Measurements from ENCODE around the gene PRKCD.

The PRKCD gene

DNA sequence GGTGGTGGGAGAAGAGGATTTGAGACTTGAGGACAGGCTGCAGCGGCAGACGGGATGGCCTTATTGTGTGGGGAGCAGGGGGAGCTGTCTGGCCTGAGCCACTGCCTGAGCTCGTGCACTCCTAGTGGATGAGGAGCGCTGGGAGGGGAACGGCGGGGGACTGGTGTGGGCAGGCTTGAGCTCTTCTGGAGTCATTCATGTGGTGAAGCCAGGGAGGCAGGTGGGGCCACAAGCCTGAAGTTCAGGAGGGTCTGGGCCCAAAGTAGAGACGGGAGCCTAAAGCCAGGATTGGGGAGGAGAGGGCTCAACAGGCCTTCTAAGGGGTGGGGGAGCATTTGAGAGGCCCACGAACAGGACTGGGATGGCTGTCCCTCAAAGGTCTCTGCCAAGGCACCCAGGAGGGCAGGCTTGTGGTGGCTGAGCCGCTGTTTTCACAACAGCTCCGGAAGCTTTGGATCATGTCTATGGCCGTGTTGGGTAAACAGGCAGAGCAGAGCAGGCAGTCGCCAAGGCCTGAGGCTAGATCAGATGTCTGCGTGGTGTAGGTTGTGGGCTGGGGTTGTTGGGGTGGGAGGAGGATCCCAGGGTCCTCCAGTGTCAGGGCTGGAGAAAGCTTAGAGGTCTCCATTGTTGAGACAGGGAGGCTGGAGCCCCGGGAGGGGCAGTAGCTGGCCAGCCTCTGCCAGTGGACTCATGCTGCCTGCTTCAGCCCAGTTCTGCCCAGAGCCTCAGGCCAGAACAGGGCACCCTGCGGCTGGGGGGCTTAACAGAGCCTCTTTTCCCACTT is 8.2 kb downstream of the PRKCD start:
- peak; percentile 86 for DNase-seq
- H3K27ac ChIP-seq: peak overlapping the region; percentile 56
- no peak overlapping the region for H3K4me3 ChIP-seq (ENCODE audit: low read depth, low read length)
- H3K36me3 ChIP-seq: peaks cover 13% of the 10 kb centered on the region
- H3K9me3 ChIP-seq (ENCODE audit: severe bottlenecking): no peaks in the 10 kb centered on the region
- H3K27me3 ChIP-seq (ENCODE audit: insufficient read depth, low read depth, severe bottlenecking): no peaks in the 10 kb centered on the region
- TF ChIP-seq, protein P1, sequence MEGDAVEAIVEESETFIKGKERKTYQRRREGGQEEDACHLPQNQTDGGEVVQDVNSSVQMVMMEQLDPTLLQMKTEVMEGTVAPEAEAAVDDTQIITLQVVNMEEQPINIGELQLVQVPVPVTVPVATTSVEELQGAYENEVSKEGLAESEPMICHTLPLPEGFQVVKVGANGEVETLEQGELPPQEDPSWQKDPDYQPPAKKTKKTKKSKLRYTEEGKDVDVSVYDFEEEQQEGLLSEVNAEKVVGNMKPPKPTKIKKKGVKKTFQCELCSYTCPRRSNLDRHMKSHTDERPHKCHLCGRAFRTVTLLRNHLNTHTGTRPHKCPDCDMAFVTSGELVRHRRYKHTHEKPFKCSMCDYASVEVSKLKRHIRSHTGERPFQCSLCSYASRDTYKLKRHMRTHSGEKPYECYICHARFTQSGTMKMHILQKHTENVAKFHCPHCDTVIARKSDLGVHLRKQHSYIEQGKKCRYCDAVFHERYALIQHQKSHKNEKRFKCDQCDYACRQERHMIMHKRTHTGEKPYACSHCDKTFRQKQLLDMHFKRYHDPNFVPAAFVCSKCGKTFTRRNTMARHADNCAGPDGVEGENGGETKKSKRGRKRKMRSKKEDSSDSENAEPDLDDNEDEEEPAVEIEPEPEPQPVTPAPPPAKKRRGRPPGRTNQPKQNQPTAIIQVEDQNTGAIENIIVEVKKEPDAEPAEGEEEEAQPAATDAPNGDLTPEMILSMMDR (IDR thresholded peaks at IDR 0.05; ENCODE audit: low read depth, low read length): peak; percentile 57

DNA sequence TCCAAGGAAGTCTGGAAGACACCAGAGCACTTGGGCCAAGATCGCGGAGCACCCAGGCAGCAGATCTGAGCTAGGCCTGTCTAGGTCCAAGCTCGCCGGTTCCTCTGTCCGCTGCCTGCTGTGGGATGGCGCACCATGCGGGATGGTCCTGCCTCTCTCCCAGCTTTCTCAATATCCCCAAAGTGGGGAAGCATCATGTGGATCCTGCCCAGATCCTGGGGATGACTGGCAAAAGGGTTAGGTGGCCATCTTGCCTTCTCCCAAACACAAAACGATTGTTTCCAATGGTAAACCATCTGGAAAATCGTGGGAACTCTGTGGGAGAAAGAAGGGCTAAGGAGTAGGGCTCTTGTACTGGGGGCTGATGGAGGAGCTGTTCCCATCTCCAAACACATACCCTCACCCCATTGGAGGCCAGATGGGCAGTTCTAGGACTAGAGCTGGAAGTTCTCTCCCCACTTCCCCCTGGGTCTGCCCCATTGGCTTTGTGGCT is 8.9 kb downstream of the PRKCD start:
- no peaks in the 10 kb centered on the region for H3K27me3 ChIP-seq (ENCODE audit: insufficient read depth, low read depth, severe bottlenecking)
- DNase-seq: no peak
- TF ChIP-seq, protein P1 (IDR thresholded peaks at IDR 0.05; ENCODE audit: low read depth, low read length): no peak
- H3K36me3 ChIP-seq: peaks cover 13% of the 10 kb centered on the region
- H3K4me3 ChIP-seq (ENCODE audit: low read depth, low read length): no peak overlapping the region
- H3K27ac ChIP-seq: no peak overlapping the region; the same call in 1 of the 2 replicates
- no peaks in the 10 kb centered on the region for H3K9me3 ChIP-seq (ENCODE audit: severe bottlenecking)

DNA sequence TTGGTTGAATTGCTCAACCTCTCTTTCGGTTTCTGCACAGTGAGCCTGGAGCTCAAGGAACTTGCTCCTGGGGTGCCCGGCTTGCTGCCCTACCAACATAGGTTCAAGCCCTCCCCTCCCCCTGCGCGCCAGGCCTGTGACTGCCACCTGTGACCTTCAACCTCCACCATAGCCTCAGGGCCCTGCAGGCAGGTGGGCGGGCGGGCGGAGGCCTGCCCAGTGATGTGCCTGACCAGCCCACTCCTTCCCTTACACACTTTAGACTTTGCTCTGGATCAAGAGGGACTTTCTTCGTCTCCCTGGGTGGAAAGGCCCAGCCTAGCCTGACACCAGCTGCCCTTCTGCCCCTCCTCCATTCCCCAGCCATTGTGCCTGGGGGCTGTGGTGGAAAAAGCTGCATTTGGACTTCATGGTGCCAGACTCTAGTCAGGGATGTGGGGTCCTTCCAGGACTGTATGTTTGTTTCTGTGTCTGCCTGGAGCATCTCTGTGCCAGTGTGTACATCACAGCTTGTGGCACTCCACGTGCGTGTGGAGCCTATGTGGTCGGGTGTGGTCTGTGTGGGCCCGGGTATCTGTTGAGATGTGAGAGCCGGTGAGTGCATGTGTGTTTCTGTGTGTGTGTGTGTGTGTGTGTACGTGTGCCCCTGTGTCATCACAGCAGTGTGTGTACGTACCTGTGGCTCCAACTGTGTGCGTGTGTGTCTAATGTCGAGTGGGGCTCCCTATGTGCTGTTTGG is 9.5 kb downstream of the PRKCD start:
- peaks cover 13% of the 10 kb centered on the region for H3K36me3 ChIP-seq
- H3K27me3 ChIP-seq (ENCODE audit: insufficient read depth, low read depth, severe bottlenecking): no peaks in the 10 kb centered on the region
- DNase-seq: no peak
- H3K27ac ChIP-seq: no peak overlapping the region
- no peak overlapping the region for H3K4me3 ChIP-seq (ENCODE audit: low read depth, low read length)
- no peaks in the 10 kb centered on the region for H3K9me3 ChIP-seq (ENCODE audit: severe bottlenecking)
- TF ChIP-seq, protein P1 (IDR thresholded peaks at IDR 0.05; ENCODE audit: low read depth, low read length): no peak

DNA sequence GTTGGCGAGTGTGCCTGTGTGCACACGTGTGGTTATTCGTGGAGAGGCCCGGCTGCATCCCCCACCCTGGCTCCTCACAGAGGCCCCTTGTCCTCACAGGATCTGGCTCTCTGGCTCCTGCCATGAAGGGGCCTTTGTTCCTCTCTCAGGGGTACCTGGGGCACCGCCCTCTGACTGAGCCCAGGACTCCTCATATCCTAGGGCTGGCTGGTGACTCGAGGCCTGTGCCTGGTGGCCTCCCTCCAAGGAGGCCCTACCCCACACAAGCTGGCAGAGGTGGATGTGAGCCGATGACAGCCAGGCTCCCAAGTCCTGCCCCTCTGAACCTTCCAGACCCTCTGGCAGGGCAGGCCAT is 10.0 kb downstream of the PRKCD start:
- no peaks in the 10 kb centered on the region for H3K27me3 ChIP-seq (ENCODE audit: insufficient read depth, low read depth, severe bottlenecking)
- H3K9me3 ChIP-seq (ENCODE audit: severe bottlenecking): no peaks in the 10 kb centered on the region
- no peak overlapping the region for H3K27ac ChIP-seq
- TF ChIP-seq, protein P1 (IDR thresholded peaks at IDR 0.05; ENCODE audit: low read depth, low read length): no peak
- H3K4me3 ChIP-seq (ENCODE audit: low read depth, low read length): no peak overlapping the region
- no peak for DNase-seq
- H3K36me3 ChIP-seq: peaks cover 13% of the 10 kb centered on the region

DNA sequence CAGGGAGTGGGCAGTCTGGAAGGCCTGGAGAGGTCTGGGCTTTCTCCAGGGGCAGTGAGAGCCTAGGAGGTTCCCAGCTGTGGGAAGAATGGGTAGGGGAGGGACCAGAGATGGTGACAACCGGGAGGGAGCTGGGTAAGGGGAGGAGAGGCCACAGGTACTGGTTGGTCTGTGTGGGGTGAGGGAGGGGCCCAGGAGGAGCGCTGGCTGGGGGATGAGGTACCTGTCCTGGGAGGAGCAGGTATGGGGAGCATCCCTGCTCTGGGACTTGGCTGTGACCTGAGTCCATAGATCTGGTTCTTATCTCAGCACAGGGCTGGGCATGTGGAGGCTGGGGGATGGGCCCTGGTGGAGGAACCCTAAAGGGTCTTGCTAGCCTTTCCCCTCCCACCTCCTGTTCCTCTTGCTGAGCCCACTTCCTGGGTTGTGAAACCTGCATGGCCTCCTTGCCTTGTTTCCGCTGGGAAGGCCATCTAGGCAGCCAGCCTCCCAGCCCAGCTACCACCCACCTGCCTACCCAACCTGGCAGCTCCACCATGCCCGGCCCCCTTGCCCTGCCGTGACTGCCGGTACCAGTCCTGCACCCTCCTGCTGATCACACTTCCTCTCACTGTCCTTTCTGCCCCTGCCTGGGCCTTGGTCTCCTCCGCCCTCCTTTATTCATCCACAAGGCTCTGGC is 11.0 kb downstream of the PRKCD start:
- no peak overlapping the region for H3K27ac ChIP-seq

More for the DNA sequence above, 11.0 kb downstream of the PRKCD start:
- TF ChIP-seq, protein P1 (IDR thresholded peaks at IDR 0.05; ENCODE audit: low read depth, low read length): no peak
- no peaks in the 10 kb centered on the region for H3K9me3 ChIP-seq (ENCODE audit: severe bottlenecking)
- no peak for DNase-seq
- H3K4me3 ChIP-seq (ENCODE audit: low read depth, low read length): no peak overlapping the region
- H3K27me3 ChIP-seq (ENCODE audit: insufficient read depth, low read depth, severe bottlenecking): no peaks in the 10 kb centered on the region
- H3K36me3 ChIP-seq: peaks cover 8% of the 10 kb centered on the region
